PC-3 (cell line): ENCODE measurements around the gene SLC9A3.

Experiments
- EZH2 ChIP-seq: fragments of 300-600 bp; sonication (generic); IDR thresholded peaks from one replicate; pipeline ENCODE4 v1.6.1; 2017; ENCODE audit warnings: antibody characterized with exemption, mild to moderate bottlenecking, low read length; ENCODE audit not compliant: unreplicated experiment
- TF ChIP-seq, protein P1 (sequence below): fragments of 300-600 bp; sonication (generic); conservative IDR thresholded peaks from 2 replicates; pipeline ENCODE4 v1.5.1; 2017; ENCODE audit warnings: antibody characterized with exemption, low read depth, mild to moderate bottlenecking, low read length

DNA sequence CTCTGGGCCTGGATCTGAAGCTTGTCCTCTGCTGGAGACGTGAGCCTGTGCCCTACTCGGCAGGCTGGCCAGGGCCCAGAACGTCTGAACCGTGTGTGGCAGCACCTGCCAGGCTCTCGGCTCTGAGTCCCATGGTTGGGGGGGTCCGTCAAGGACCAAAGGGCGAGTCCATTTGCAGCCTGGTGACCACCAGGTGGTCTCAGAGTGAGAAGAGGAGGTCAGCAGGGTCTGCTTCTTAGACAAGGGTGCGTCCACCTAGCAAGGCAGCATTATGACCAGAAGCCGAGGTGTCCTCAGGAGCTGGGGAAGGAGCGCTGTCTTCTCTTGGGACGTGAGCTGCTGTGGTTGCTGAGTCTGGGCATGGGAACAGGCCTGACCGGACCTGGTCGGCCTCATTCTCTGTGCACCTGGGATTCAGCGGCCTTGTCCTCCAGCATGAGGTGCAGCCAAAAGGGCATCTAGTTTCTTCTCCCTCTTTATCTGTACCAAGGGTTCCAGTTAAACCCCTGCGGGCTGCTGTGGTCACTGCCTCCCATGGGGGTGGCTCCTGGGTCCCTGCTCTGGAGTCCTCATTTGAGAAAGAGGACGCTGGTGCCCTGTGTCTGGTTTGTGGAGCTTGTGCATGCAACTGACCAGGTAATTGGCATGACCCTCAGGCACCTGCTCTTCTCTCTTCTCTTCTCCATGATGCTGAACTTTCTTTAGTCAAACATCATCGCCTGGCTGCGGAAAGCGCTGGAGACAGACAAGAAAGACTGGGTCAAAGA lies 66.9 kb downstream of the SLC9A3 start:
- TF ChIP-seq, protein P1, sequence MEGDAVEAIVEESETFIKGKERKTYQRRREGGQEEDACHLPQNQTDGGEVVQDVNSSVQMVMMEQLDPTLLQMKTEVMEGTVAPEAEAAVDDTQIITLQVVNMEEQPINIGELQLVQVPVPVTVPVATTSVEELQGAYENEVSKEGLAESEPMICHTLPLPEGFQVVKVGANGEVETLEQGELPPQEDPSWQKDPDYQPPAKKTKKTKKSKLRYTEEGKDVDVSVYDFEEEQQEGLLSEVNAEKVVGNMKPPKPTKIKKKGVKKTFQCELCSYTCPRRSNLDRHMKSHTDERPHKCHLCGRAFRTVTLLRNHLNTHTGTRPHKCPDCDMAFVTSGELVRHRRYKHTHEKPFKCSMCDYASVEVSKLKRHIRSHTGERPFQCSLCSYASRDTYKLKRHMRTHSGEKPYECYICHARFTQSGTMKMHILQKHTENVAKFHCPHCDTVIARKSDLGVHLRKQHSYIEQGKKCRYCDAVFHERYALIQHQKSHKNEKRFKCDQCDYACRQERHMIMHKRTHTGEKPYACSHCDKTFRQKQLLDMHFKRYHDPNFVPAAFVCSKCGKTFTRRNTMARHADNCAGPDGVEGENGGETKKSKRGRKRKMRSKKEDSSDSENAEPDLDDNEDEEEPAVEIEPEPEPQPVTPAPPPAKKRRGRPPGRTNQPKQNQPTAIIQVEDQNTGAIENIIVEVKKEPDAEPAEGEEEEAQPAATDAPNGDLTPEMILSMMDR, result no peak
- TF ChIP-seq EZH2, result no peak
